Progenitor cell of endocrine pancreas (in vitro differentiated cells): ENCODE data around the gene CYP3A5. TPM values are rescaled to one million over a fixed set of nuclear protein-coding genes. Genes with fewer than 3 reads are reported as not detected.

Experiments
- DNase-seq: peaks from one replicate; pipeline ENCODE4 v3.0.0; 2021; ENCODE audit warnings: low spot score; ENCODE audit not compliant: unreplicated experiment
- H3K27ac Mint-ChIP-seq: 2 replicates; pipeline ENCODE4 v1.8.0; 2021; ENCODE audit warnings: mild to moderate bottlenecking, moderate library complexity, mixed read lengths
- H3K27me3 Mint-ChIP-seq: 2 replicates; pipeline ENCODE4 v1.8.0; 2021; ENCODE audit warnings: mixed read lengths
- H3K36me3 Mint-ChIP-seq: 2 replicates; pipeline ENCODE4 v1.8.0; 2022; ENCODE audit warnings: mixed read lengths; ENCODE audit not compliant: insufficient read depth
- H3K4me1 Mint-ChIP-seq: 2 replicates; pipeline ENCODE4 v1.8.0; 2021; ENCODE audit warnings: low read depth, mixed read lengths
- H3K4me3 Mint-ChIP-seq: 2 replicates; pipeline ENCODE4 v1.8.0; 2021; ENCODE audit warnings: low read depth, mild to moderate bottlenecking, moderate library complexity, mixed read lengths
- H3K9me3 Mint-ChIP-seq: 2 replicates; pipeline ENCODE4 v1.8.0; 2021; ENCODE audit warnings: low read depth, mixed read lengths
- CTCF ChIP-seq: fragments of 200-600 bp; sonication (generic); IDR thresholded peaks from one replicate; pipeline ENCODE4 v1.5.0; 2021; ENCODE audit warnings: antibody characterized with exemption, mild to moderate bottlenecking; ENCODE audit not compliant: unreplicated experiment
- total RNA-seq: library from RNA; stranded (reverse); gene quantifications from 2 replicates; pipeline ENCODE4 v1.2.1, GENCODE V29; 2021

CYP3A5 gene
- total RNA-seq, 1 donor from 2014 or later, result 4.2 TPM

- TF ChIP-seq CTCF, result no peak
- Mint-ChIP-seq H3K4me1 (no peaks in the 10 kb centered on the region), H3K27me3 (no peaks in the 10 kb centered on the region), H3K4me3 (no peak overlapping the region), H3K36me3 (peaks cover 41% of the 10 kb centered on the region), H3K27ac (peak overlapping the region; percentile 50), H3K9me3 (no peaks in the 10 kb centered on the region)
- DNase-seq, result no peak
These were observed 51.0 kb downstream of the CYP3A5 start for GRCh38 chr7:99628471-99629465.

DNA sequence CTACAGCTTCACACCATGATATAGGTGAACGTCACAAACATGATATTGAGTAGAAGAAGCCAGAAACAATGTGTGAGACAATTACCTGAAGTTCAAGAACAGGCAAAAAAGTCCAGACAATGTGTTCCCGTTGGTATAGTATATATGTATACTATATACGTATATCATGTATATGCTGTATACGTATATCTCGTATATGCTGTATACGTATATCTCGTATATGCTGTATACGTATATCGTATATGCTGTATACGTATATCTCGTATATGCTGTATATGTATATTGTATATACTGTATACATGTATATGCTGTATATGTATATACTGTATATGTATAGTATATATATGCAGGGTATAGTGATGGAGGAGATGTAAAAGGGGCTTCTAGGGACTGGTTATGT lies 52.3 kb downstream of the CYP3A5 start:
- no peak overlapping the region for H3K4me3 Mint-ChIP-seq
- no peak for TF ChIP-seq CTCF
- no peaks in the 10 kb centered on the region for H3K4me1 Mint-ChIP-seq
- H3K9me3 Mint-ChIP-seq, result no peaks in the 10 kb centered on the region
- no peaks in the 10 kb centered on the region for H3K27me3 Mint-ChIP-seq
- DNase-seq, result no peak
- H3K27ac Mint-ChIP-seq, result no peak overlapping the region
- H3K36me3 Mint-ChIP-seq, result peaks cover 42% of the 10 kb centered on the region

- peaks cover 44% of the 10 kb centered on the region for H3K36me3 Mint-ChIP-seq
These were observed 53.1 kb downstream of the CYP3A5 start for GRCh38 chr7:99626661-99627060.

GRCh38 chr7:99625961-99626360 lies 53.8 kb downstream of the CYP3A5 start:
- Mint-ChIP-seq H3K4me3 (no peak overlapping the region), H3K9me3 (no peaks in the 10 kb centered on the region), H3K4me1 (no peaks in the 10 kb centered on the region), H3K36me3 (peaks cover 42% of the 10 kb centered on the region), H3K27me3 (no peaks in the 10 kb centered on the region), H3K27ac (no peak overlapping the region)
- no peak for TF ChIP-seq CTCF
- DNase-seq, result no peak

More at GRCh38 chr7:99626661-99627060, 53.1 kb downstream of the CYP3A5 start:
- DNase-seq, result no peak
- Mint-ChIP-seq H3K9me3 (no peaks in the 10 kb centered on the region), H3K27me3 (no peaks in the 10 kb centered on the region), H3K27ac (no peak overlapping the region), H3K4me1 (no peaks in the 10 kb centered on the region), H3K4me3 (no peak overlapping the region)
- TF ChIP-seq CTCF, result no peak

DNA sequence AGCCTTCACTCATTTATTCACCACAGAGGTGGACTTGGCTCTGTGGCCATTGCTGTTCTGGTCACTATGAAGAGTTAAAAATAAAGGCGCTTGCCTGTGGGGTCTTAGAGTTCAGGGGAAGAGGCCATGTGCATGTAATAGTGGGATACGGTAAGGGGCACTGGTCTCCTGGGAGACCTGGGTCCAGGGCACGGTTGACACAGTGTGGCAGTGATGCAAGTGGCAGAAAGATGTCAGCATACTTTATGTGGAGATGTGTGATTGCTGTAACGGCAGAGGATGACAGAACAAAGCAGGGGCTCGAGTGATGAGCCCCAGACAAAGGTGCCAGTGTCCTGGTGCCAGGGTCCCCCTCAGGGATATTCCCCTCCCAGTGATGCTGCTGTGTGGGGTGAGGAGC lies 54.5 kb downstream of the CYP3A5 start:
- Mint-ChIP-seq H3K27me3 (no peaks in the 10 kb centered on the region), H3K4me1 (no peaks in the 10 kb centered on the region), H3K27ac (no peak overlapping the region), H3K4me3 (no peak overlapping the region), H3K9me3 (no peaks in the 10 kb centered on the region), H3K36me3 (peaks cover 38% of the 10 kb centered on the region)
- TF ChIP-seq CTCF, result no peak
- no peak for DNase-seq
